ENCODE results near the gene FAM222A.

- no peak for TF ChIP-seq EZH2 (IDR thresholded peaks at IDR 0.05)
- TF ChIP-seq POLR2AphosphoS5 (IDR thresholded peaks at IDR 0.05; ENCODE audit: borderline replicate concordance, low read depth, low read length), result no peak
Observed at GRCh38 chr12:109714913-109715244, 1.3 kb downstream of the FAM222A start.
